Neural cell (in vitro differentiated cells): ENCODE data around the gene IFNLR1. TPM values are rescaled to one million over a fixed set of nuclear protein-coding genes. Genes with fewer than 3 reads are reported as not detected.

Experiments used
- H2AFZ ChIP-seq: fragments of 200-600, 300-800 bp; sonication (generic), shearing (Covaris generic); 2 replicates; pipeline ENCODE4 v1.6.0; 2014; ENCODE audit warnings: low read depth, mild to moderate bottlenecking, antibody characterized with exemption, low read length, moderate library complexity
- H3F3A ChIP-seq: fragments of 200-600 bp; shearing (Covaris generic); 2 replicates; pipeline ENCODE4 v1.6.1; 2016; ENCODE audit warnings: mild to moderate bottlenecking, moderate library complexity, mixed read lengths, antibody characterized with exemption, low read length; ENCODE audit not compliant: insufficient read depth, poor library complexity, severe bottlenecking
- H3K27ac ChIP-seq: fragments of 200-600, 300-800 bp; sonication (generic), shearing (Covaris generic); 2 replicates; pipeline ENCODE4 v1.5.1; 2014; ENCODE audit warnings: mild to moderate bottlenecking, low read length, moderate library complexity
- H3K27me3 ChIP-seq: fragments of 300-800, 200-600 bp; sonication (generic), shearing (Covaris generic); 2 replicates; pipeline ENCODE4 v1.6.0; 2014; ENCODE audit warnings: mild to moderate bottlenecking, low read depth, low read length, moderate library complexity; ENCODE audit not compliant: insufficient read depth
- H3K36me3 ChIP-seq: fragments of 300-800, 200-600 bp; sonication (generic), shearing (Covaris generic); 2 replicates; pipeline ENCODE4 v1.5.1; 2014; ENCODE audit warnings: mild to moderate bottlenecking, antibody characterized with exemption, low read length, moderate library complexity; ENCODE audit not compliant: insufficient read depth
- H3K4me2 ChIP-seq: fragments of 300-800, 200-600 bp; sonication (generic), shearing (Covaris generic); 2 replicates; pipeline ENCODE4 v1.6.0; 2014; ENCODE audit warnings: mild to moderate bottlenecking, low read length
- H3K4me3 ChIP-seq: fragments of 300-800, 200-600 bp; sonication (generic), shearing (Covaris generic); 2 replicates; pipeline ENCODE4 v1.5.1; 2014; ENCODE audit warnings: mild to moderate bottlenecking, low read length, moderate library complexity
- H3K79me2 ChIP-seq: fragments of 200-600 bp; shearing (Covaris generic); replicated peaks from 2 replicates; pipeline ENCODE4 v1.6.0; 2014; ENCODE audit warnings: mild to moderate bottlenecking, low read length, moderate library complexity; ENCODE audit not compliant: insufficient read depth
- H3K9ac ChIP-seq: fragments of 300-800, 200-600 bp; sonication (generic), shearing (Covaris generic); 2 replicates; pipeline ENCODE4 v1.6.1; 2016; ENCODE audit warnings: mild to moderate bottlenecking, low read length, mixed read lengths
- H3K9me2 ChIP-seq: fragments of 200-600 bp; shearing (Covaris generic); 2 replicates; pipeline ENCODE4 v1.6.1; 2016; ENCODE audit warnings: mild to moderate bottlenecking, low read length, mixed read lengths; ENCODE audit not compliant: insufficient read depth
- H3K9me3 ChIP-seq: fragments of 200-600, 300-800 bp; sonication (generic), shearing (Covaris generic); 2 replicates; pipeline ENCODE4 v1.6.1; 2016; ENCODE audit warnings: mild to moderate bottlenecking, mixed run types, low read length, moderate library complexity, mixed read lengths
- H4K20me1 ChIP-seq: fragments of 200-600 bp; shearing (Covaris generic); 2 replicates; pipeline ENCODE4 v1.6.1; 2016; ENCODE audit warnings: mild to moderate bottlenecking, mixed run types; ENCODE audit not compliant: insufficient read depth
- CTCF ChIP-seq: fragments of 450-650 bp; IDR thresholded peaks from 2 replicates; pipeline ENCODE4 v1.5.1; 2014; ENCODE audit warnings: antibody characterized with exemption, mild to moderate bottlenecking, moderate library complexity; ENCODE audit not compliant: poor library complexity, severe bottlenecking
- EP300 ChIP-seq: fragments of 450-650 bp; conservative IDR thresholded peaks from 2 replicates; pipeline ENCODE4 v1.6.1; 2014; ENCODE audit warnings: antibody characterized with exemption, mild to moderate bottlenecking, moderate library complexity; ENCODE audit not compliant: poor library complexity, severe bottlenecking
- EZH2 ChIP-seq: fragments of 200-600, 300-800 bp; shearing (Covaris generic), sonication (generic); IDR thresholded peaks from 2 replicates; pipeline ENCODE4 v1.6.1; 2014; ENCODE audit warnings: antibody characterized with exemption, low read length, borderline replicate concordance, mild to moderate bottlenecking; ENCODE audit not compliant: insufficient read depth, poor library complexity, severe bottlenecking
- MXI1 ChIP-seq: fragments of 450-650 bp; conservative IDR thresholded peaks from 2 replicates; pipeline ENCODE4 v1.6.1; 2014; ENCODE audit warnings: antibody characterized with exemption, mild to moderate bottlenecking; ENCODE audit not compliant: poor library complexity, severe bottlenecking
- POLR2AphosphoS5 ChIP-seq: IDR thresholded peaks from 2 replicates; pipeline ENCODE4 v1.6.1; 2012
- RAD21 ChIP-seq: fragments of 450-650 bp; conservative IDR thresholded peaks from 2 replicates; pipeline ENCODE4 v1.6.1; 2014; ENCODE audit warnings: antibody characterized with exemption, mild to moderate bottlenecking, moderate library complexity
- REST ChIP-seq: IDR thresholded peaks from 2 replicates; pipeline ENCODE4 v1.6.1; 2012; ENCODE audit warnings: borderline replicate concordance
- SMC3 ChIP-seq: fragments of 450-650 bp; conservative IDR thresholded peaks from 2 replicates; pipeline ENCODE4 v1.6.1; 2014; ENCODE audit warnings: antibody characterized with exemption, mild to moderate bottlenecking, moderate library complexity; ENCODE audit not compliant: poor library complexity
- TAF1 ChIP-seq: IDR thresholded peaks from 2 replicates; pipeline ENCODE4 v1.6.1; 2012; ENCODE audit warnings: low read depth
- polyA plus RNA-seq: library from polyadenylated mRNA; depleted of rRNA; stranded (reverse); fragments of >200 nt; gene quantifications from 2 replicates; pipeline ENCODE4 v1.2.3, GENCODE V29; 2014

Gene IFNLR1
- polyA plus RNA-seq, 1 donor from 2014 or later, result 0.32 TPM

- no peak for TF ChIP-seq POLR2AphosphoS5
Observed at GRCh38 chr1:24147194-24147593, 39.9 kb downstream of the IFNLR1 start (continued).

GRCh38 chr1:24142546-24143534, 44.2 kb downstream of the IFNLR1 start, which contains the start of gene IL22RA1:
Gene IL22RA1, minus strand, starts transcription at chr1:24143140. Its CDS starts 58 bp downstream, at chr1:24143082.
- H3K9me2 ChIP-seq, result no peaks in the 10 kb centered on the region
- H3K27me3 ChIP-seq, result no peaks in the 10 kb centered on the region
- no peak within 1 kb of the TSS for H3K9ac ChIP-seq
- TF ChIP-seq REST (no peak), EP300 (no peak), RAD21 (no peak), CTCF (no peak), POLR2AphosphoS5 (no peak), EZH2 (no peak), SMC3 (no peak), MXI1 (no peak), TAF1 (no peak)
- no peaks in the 10 kb centered on the region for H3F3A ChIP-seq
- H3K79me2 ChIP-seq, result no peaks in the 10 kb centered on the region
- H3K4me3 ChIP-seq, result no peak within 1 kb of the TSS
- no peak within 1 kb of the TSS for H2AFZ ChIP-seq
- no peaks in the 10 kb centered on the region for H3K9me3 ChIP-seq
- no peaks in the 10 kb centered on the region for H3K36me3 ChIP-seq
- H4K20me1 ChIP-seq, result no peaks in the 10 kb centered on the region
- H3K27ac ChIP-seq, result no peak within 1 kb of the TSS
- H3K4me2 ChIP-seq, result no peak within 1 kb of the TSS

GRCh38 chr1:24141311-24141997, 45.6 kb downstream of the IFNLR1 start:
- Histone ChIP-seq H3K27me3 (no peaks in the 10 kb centered on the region), H2AFZ (no peak overlapping the region), H3K4me2 (no peak overlapping the region), H3K36me3 (no peaks in the 10 kb centered on the region), H3K9me3 (no peaks in the 10 kb centered on the region), H3K79me2 (no peaks in the 10 kb centered on the region), H3K4me3 (no peak overlapping the region), H4K20me1 (no peaks in the 10 kb centered on the region), H3K9ac (no peak overlapping the region), H3K27ac (no peak overlapping the region), H3K9me2 (no peaks in the 10 kb centered on the region), H3F3A (no peaks in the 10 kb centered on the region)
- no peak for TF ChIP-seq RAD21
- no peak for TF ChIP-seq REST
- no peak for TF ChIP-seq TAF1
- TF ChIP-seq POLR2AphosphoS5, result no peak
- no peak for TF ChIP-seq EZH2
- no peak for TF ChIP-seq EP300
